Stimulated activated CD8-positive, alpha-beta memory T cell treated with anti-CD3 and anti-CD28 coated beads, Interleukin-2, amount 100 ng/mL, for 1 hour (primary cell): ENCODE results near the gene NUDT14.

Source experiments
- DNase-seq, 2 donors: peaks; one replicate each; pipeline ENCODE4 v3.0.0-alpha.2; 2020; ENCODE audit warnings: low read depth in 2 of 2

The NUDT14 gene

DNA sequence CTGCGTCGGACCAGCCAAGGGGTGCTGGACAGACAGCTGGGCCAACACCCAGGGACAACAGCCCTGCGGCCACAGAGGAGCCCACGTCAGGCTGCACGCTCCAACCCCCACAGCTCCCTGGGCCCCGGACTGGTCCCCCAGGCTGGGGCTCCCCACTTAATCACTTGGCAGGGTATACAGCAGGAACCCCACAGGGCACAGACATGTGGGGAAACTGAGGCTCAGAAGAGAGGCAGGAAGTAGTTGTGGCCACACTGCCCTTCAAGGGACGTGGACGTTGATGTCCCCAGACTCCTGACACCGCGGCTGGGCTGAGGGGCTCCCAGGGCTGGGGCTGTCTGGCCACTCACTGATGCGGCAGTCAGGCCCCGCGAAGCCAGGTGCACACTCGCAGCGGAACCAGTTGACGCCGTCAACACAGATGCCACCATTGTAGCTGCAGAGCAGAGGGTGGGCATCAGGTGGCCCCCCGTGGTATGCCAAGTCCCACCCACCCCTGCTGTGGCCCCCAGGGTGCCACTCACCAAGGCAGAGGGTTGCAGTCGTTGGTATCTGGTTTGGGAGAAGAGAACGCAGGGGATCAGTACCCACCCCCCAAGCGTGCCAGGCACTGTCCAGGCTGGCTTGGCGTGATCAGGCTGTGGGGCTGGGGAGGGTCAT is 34.0 kb downstream of the NUDT14 start:
- no peak for DNase-seq

DNA sequence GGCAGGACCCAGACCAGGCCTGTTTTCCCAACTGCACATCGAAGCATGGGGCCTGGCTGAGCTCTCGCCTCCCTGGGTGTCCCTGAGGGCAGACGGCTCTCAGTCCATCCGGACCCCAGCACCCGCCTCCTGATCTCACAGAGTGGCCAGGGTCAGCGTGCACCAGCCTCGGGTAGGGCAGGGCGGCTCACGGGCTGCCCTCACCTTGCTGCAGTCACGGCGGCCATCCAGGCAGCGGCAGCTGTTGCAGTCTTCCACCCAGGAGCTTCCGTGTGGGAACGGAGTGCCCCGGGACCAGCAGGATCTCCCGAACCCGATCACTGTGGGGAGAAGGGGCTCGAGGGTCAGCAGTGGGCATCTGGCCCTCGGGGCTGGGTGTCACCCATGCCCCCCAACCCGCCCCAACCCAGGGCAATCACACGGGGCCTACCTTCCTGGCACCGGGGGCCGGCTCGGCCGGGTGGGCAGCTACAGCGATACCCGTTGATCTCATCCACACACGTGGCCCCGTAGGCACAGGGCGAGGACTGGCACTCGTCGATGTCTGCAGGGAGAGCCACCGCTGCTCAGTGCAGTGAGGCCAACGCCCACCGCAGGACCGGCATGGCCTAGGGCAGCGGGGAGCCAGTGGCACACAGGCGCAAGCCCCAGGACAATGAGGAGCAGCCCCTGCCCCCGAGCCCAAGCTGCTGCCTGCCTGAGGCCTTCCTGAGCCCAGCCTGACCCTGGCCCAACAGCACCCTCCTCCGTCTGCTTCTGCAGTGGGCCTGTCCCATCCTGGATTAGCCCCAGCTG is 34.7 kb downstream of the NUDT14 start:
- DNase-seq, result no peak

DNA sequence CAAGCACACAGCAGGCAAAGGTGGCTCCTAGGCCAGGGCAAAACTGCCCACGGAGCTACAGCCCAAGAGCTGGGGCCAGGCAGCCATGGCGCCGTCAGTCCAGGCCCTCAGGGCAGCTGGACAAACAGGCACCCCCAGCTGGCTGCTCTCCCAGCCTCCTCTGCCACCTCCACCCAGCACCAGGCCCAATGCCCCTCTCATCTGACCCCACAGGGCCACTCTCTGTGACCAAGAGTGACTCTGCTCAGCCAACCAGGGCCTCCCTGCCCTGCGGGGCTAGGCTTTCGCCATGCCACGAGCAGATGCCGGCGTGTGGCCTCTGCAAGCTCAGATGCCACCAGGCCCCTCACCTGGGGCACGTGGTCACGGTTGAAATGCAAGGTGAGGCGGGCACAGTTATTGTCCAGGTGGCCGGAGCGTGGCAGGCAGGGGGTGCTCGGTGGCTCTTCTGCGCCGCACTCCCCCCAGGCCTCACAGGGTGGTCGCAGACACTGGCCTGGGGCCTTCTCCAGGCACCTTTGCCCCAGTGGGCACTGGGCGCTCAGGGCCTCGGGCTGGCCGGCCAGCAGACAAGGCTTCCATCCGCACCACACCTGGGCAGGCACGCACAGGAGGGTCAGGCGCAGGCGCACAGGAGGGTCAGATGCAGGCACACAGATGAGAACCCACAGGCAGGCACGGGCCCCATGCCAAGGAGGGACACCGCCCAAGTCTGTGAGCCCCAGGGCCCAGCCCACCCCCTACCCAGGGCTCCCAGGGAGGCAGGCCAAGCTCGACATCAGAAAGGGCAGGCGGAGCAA is 35.5 kb downstream of the NUDT14 start:
- DNase-seq, result no peak

DNA sequence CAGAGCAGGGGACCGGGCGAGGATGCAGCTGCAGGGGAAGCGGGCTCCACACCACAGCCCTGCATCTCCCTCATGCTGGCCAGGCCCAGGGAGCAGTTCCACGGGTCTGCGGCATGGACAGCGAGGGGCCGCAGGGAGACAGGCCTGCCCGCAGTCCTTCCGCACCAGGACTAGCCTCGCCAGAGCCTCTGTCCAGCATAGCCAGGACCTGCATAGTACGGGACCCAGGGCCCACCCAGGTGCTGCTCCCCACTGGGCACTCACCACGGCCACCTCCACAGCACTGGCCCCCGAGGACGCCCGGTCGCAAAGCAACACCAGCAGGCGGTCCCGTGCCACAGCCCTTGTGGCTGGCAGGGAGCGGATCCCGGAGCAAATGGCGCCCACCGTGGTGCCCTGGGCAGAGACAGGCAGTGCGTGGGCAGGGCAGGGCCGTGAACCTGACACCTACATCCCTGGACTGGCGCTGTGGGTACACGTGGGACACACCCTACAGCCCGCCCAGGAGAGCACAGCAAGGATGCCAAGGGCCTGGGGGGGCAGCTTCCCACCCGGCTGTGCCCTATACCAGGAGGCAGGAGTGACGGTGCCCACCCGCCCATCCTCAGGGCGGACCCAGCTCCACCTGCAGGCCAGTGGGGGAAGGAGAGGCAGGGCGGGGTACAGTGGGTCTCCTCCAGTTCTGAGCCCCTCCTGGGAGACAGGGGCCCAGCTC is 36.3 kb downstream of the NUDT14 start:
- no peak for DNase-seq

DNA sequence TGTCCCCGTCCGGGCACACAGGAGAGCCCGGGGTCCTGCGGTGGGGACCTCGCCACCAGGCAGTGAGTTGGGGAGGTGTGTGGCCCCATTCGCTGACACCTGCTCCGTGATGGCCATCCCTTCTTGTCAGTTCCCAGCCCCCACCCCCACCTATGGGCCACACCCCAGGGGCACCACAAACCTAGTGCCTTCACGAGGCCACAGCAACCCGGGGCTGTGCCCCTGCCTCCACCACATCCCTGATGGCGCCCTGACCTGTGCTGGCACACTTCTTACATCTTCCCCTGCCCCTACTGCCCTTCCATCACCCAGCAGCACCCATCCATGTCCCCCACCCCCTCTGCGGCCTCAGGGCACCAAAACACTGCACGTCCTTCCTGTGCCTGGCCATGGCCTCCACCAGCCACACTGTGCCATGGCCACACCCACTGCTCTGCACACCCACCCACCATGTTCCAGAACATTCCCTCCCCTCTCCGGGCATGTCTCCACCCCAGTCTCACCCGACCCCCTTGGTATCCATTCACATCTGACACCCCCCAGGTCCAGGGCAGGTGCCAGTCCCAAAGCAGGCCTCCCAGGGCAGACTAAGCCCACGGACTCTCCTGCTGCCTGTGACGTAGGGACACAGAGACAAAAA is 37.0 kb downstream of the NUDT14 start:
- DNase-seq, result no peak

DNA sequence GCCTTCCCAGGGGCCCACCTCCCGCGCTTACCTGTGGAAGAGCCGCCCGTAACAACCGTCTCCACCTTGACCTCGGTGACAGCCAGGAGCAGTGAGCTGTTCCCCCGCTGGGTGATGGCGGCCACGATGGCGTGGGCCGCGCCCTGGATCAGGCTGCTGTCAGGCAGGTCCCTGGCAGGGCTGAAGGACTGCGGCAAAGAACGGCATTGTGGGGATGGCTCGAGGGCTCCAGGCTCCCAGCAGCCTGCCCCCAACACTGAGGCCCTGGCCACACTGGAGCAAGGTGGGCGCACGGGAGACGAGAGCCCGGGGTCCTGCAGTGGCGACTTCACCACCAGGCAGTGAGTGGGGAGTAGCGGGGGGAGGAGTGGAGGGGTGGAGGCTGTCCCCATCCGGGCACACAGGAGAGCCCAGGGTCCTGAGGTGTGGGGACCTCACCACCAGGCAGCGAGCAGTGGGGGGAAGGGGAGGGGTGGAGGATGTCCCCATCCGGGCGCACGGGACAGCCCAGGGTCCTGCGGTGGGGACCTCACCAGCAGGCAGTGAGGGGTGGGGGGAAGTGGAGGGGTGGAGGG is 37.6 kb downstream of the NUDT14 start:
- DNase-seq, result no peak

DNA sequence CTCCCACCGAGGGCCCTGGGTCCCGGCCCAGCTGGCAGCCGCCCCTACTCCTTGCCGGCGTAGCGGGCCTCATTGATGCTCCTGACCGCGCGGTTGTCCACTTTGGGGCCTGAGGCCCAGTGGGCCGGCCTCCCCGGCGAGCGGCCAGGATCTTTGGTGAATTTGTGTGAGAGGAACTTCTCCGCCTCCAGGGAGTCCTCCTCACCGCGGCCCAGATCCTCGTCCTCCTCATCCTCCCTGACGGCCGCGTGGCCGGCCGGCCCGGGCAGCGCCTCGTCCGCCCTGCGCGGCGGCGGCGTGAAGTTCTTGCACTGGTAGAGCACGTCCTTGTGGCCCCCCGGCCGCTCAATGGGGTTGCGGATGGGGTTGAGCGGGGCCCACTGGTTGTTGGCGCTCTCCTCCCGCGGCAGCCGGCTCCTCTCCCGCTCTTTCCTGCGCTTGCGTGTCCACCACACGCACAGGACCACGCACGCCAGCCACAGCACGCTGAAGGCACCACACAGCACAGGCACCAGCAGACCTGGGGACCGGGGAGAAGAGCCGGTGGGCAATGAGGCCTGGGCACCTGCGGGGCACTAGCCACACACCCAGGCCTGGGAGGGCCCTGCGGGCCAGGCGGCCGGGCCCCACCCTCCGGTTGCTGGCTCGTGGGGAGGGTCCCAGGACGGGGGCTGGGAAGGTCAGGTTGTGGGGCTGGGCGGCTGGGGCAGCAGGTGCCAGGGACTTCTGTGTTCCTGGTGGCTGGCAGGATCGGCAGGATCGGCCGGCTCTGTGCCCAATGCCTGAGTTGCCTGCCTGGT is 38.3 kb downstream of the NUDT14 start:
- no peak for DNase-seq

DNA sequence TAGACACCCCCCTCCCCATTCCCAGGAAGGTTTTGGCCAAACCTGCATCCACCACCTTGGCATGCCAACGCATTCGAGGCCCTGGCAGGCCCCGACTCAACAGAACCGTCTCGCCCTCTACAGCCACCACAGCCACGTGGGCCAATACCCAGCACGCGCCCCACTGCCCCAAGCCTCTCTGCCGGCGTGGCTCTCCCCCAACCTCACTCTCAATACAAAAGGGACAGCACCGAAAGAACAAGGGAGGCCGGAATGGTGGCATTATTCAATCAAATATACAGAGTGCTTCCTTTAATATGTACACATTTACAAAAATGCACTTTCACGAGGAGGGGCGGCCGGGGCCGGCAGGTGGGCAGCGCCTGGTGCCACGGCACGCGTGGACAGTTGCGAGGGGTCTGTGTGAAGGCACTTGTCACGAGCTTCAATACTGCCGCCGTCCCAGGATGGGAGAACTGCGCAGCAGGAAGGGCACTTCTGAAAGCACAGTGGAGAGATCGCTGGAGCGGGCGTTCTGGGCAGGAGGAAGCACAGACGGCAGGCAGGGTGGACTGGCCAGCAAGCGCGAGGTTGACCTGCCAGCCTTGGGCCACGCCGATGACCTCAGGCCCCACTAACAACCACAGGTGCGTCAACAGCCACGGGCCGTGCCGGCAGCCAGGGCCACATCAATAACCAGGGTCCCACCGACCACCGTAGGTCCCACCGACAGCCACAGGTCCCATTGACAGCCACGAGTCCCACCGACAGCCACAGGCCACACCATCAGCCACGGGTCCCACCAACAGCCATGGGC is 39.4 kb downstream of the NUDT14 start:
- DNase-seq, result no peak

DNA sequence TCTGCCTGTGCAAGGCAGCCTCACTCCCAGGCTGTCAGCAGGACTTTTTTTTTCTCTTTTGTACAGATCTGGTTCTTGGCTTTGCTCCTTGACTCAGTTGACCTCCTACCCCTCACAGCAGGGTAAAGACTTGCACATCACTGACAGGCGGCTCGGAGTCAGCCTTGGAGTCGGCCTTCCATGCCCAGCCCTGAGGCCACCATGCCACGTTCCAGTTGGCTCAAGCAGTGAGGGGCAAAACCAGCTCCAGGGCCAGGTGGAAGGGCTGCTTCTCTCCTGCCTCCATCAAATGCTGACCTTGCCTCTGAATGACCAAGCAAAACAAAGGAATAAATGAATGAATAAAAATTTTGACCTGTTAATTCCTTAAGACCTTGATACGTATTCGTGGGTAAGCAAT is 40.1 kb downstream of the NUDT14 start:
- no peak for DNase-seq

DNA sequence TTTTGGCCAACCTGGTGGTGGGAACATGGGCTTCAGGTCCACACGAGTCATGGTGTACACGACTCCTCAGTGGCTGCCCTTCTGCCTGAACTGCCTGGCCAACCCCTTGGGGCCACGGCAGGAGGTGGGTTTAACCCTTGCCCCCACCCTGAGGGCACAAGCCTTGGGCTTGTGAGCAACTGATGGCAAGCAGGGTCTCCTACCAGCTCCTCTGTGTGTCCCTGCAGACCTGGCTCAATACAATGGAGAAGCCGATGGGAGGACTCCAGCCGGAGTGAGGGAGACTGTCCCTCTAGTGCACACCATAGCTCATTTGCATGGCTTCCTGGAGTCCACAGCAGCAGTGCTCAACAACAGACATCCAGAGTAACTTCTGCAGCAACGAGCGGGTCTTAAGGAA is 40.5 kb downstream of the NUDT14 start:
- DNase-seq, result no peak

DNA sequence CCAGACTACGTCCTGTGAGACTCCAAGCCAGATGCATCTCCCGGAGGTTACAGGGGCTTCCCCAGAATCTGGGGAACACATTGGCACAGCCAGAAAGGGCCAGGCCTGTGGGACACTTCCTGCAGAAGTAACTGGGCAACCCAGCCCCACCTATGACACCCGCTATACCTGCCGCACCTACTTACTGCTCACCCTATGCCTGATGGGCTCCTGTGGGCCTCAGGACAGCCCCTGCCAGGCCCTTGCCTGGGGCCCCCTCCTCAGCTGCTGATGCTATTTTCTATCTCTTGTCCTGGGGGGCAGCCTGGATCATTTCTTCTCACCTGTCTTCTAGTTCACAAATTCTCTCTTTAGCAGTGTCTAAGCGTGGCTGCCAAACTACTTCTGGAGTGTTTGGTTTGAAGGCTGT is 41.3 kb downstream of the NUDT14 start:
- DNase-seq, result no peak

DNA sequence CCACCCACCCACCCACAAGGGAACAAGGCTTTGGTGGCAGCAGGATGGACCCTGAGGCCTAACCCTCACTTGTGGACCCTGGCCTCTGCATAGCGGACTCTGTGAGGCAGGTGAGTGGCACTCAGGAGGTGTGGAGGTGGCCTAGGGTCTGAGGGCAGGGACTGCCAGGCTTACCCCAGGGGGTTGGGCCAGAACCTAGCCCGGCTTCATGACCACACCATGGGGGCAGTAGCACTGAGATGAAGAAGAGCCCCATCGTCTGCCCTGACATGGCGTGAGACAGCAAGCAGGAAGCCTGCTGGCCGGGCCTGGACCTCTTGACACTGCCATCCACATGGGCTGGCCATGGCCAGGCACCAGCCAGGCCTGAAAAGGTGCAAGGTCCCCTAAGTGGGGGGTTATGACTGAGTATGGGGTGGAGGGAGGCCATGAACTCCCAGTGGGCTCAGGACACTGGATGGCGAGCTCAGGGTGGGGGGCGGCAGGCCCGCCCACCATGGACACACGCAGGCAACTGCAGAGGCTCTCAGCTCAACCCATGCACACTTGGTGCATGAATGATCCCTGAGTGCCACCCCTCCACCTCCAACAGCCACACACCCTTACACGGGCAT is 41.8 kb downstream of the NUDT14 start:
- DNase-seq, result no peak

DNA sequence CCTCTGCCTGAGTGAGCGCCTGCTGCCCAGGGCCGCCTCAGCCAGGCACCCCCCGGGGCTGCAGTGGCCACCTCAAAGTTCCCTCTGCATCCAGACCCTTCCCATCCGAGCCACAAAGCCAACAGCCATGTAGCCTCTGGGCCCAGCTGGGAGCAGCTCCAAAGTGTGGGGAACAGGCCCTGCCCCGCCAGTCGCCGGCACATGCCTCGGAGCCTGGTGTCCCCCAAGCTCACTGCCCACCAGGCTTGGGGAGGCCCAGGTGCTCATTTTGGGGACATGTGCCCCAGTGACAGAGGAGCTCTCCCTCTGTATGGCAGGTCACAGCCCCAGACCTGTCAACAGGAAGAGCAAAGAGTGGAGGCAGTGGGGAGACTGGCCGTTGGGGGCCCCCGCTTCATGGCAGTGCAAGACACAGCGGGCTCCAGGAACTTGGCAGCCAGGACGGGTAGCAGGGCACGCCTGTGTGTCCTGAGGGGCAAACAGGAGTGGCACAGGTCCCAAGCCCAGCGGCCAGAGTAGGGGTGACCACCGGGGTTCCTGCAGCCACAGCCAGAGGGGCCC is 42.5 kb downstream of the NUDT14 start:
- no peak for DNase-seq

DNA sequence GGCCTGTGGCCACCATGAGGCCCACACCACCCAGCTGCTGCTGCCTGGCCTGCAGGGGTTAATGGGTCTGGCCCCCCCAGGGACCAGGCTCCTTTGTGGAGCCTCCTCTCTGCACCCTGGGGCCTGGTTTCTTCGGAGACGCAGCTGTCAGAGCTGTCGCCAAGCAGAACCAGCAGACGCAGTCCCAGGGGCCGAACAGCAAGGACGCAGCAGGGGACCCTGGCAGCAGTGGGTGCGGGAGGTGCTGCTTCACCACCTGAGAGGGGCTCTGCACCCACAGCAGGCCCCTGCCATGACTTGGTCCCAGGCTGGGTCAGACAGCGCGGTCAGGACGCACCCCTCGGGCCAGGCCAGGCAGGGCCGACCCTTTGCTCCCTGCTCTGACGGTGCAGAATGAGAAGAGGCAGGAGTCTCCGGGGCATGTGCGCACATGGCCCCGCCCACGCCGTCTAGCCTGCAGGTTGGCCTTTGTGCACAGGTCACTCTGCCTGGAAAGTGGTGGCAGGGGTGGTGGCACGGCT is 43.0 kb downstream of the NUDT14 start:
- DNase-seq, result no peak

DNA sequence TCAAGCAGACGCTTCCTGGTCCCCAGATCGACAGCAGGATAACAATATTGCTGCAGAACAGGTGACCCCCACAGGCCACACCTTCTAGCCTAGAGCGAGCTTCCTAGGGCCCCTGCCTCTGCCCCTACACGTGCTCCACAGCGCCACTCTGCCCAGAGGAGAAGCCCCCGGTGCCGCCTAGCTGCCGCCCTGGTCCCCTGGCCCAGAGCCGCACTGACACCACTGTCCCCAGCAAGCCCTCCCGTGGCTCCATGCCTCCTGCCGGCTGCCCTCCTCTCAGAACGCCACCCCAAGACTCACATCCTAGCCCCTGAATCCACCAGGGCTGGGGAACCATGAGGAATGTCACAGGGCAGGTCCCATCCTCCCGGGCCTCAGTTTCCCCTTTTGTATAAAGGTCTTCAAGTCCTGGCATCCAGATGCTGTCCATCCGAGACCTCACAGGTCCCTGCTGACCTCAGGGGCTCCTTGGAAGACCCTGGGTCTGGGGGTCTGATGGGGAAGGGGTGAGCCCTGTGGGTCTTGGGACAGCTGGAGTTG is 43.6 kb downstream of the NUDT14 start:
- no peak for DNase-seq

DNA sequence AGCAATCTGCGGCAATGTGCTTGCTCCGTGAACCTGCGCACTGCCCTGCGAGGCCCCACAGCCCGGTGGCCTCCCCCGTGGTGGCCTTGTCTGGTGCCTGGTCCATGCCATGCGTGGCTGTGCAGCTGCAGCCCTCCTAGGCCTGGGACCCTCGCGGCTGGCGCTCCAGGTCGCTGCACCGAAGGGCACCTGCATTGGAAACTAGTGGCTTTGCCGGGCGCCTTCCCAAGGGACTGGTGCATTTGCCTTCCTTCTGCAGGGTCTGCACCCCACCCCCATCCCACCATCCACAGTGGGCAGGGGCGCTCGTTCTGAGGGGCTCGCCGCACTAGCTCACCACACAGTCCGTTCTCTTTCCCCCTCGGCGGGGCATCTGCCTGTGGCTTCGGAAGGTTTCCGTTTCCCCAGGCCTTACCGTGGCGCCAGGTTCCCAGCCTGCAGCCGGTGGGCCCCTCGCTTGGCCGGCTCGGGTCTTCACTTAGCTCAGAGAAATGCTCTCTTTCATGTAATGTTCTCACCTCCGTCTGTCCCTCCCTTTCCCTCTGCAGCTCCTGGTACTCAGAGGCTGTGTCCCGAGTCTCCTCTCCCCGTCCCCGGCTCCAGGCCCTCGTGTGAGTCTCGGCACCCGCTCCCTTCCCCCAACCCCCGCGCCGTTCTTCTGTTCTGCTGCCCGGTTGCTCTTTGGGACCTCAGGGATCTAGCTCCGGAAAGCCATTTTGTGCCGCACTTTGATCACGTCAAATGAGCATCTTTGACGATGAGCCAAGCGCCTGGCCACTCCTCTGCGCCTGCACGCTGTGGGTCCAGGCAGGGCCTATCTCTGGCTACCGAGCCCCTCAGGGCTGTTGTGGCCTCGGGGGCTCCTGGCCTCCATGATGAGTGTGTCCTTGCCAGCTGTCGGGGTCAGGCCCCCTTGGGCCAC is 44.5 kb downstream of the NUDT14 start:
- no peak for DNase-seq
